Esophagus mucosa (tissue), 1 donor: ENCODE results near the gene LRSAM1. TPM values are rescaled to one million over a fixed set of nuclear protein-coding genes. Genes with fewer than 3 reads are reported as not detected.
A peak's percentile ranks its signal among the peaks of the same experiment; 100 is the strongest.
"Not testable (repeated sequence)": the region's sequence is repeated elsewhere in the genome, so short reads cannot be mapped to it uniquely, and the experiment has no call there.

Experiments used
- ATAC-seq: fragments of 200-7000 bp; cut with Tn5 transposase; one replicate; pipeline ENCODE4 v1.9.1; 2020
- total RNA-seq: library from RNA; stranded (reverse); gene quantifications from one replicate; pipeline ENCODE4 v1.2.4, GENCODE V29; 2023
- donor health status: DM: yes; HTN: yes; CAD: no.

The LRSAM1 gene
- total RNA-seq, 1 donor from 2014 or later = 13.5 TPM

- ATAC-seq = no peak
Measured at GRCh38 chr9:127458921-127459320, 7.6 kb downstream of the LRSAM1 start.

- no peak for ATAC-seq
Measured at GRCh38 chr9:127463382-127463781, 12.1 kb downstream of the LRSAM1 start.

DNA sequence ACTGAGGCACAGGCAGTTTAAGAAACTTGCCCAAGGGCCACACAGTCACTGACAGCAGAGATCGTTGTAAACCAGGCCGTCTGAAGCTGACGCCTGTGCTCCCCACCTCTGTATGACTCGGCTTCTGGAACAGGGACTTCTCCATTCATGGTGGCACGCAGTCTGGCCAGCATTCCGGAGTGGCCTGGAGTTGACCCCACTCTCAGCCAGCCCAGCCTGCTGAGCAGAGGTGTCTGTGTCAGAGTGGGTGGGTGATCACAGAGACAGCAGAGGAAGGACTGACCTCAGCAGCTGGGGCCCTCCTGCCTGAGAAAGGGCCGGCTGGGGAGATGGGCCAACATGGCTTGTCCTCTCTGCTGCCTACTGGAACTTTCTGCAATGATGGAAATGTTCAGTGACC lies 12.6 kb downstream of the LRSAM1 start:
- ATAC-seq = no peak

- ATAC-seq = not testable (repeated sequence)
Measured at GRCh38 chr9:127466407-127466917, 15.2 kb downstream of the LRSAM1 start.

GRCh38 chr9:127467621-127468020 lies 16.3 kb downstream of the LRSAM1 start:
- no peak for ATAC-seq

GRCh38 chr9:127470662-127471061 lies 19.4 kb downstream of the LRSAM1 start:
- ATAC-seq = no peak

GRCh38 chr9:127473501-127473900 lies 22.2 kb downstream of the LRSAM1 start:
- peak; percentile 55 for ATAC-seq

DNA sequence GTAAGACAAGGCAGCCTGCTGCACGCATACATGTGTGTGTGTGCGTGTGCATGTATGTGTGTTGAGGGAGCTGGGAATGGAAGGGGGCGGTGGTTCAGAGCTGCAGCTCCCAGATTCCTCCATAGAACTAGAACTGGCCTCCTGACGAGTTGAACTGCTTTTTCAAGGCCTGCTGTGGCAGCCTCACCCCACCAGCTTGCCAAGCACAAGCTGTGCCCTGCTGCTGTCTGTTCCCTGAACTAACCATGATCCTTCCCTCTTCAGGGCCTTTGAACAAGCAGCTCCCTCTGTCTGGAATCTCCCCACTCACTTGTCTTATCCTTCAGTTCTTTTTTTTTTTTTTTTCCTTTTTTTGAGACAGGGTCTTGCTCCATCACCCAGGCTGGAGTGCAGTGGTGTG lies 22.6 kb downstream of the LRSAM1 start:
- ATAC-seq = peak; percentile 24

- ATAC-seq = no peak
Measured at GRCh38 chr9:127474592-127474991, 23.3 kb downstream of the LRSAM1 start.

GRCh38 chr9:127479507-127480081 lies 28.3 kb downstream of the LRSAM1 start:
- ATAC-seq = peak; percentile 27

- ATAC-seq = no peak
Measured at GRCh38 chr9:127482662-127483061, 31.4 kb downstream of the LRSAM1 start.

DNA sequence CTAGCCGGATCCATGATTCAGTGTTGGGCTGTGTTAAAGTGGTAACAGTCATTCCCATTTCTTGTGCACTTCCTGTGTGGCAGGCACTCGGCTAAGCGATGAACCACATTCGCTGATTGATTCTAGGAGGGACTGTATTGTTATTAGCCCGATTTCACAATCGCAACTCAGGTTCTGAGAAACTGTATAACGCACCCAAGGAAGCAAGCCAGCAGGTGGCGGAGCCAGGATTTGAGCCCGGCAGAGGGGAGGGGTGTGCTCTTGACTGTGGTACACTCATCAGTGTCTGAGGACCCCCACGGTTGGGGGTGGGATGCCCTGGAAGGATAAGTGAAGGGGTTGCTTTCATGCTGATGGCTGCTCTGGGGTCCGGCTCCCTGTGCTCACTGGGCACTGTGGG lies 34.7 kb downstream of the LRSAM1 start:
- ATAC-seq = peak; percentile 20

- ATAC-seq = no peak
Measured at GRCh38 chr9:127488946-127489345, 37.6 kb downstream of the LRSAM1 start.

DNA sequence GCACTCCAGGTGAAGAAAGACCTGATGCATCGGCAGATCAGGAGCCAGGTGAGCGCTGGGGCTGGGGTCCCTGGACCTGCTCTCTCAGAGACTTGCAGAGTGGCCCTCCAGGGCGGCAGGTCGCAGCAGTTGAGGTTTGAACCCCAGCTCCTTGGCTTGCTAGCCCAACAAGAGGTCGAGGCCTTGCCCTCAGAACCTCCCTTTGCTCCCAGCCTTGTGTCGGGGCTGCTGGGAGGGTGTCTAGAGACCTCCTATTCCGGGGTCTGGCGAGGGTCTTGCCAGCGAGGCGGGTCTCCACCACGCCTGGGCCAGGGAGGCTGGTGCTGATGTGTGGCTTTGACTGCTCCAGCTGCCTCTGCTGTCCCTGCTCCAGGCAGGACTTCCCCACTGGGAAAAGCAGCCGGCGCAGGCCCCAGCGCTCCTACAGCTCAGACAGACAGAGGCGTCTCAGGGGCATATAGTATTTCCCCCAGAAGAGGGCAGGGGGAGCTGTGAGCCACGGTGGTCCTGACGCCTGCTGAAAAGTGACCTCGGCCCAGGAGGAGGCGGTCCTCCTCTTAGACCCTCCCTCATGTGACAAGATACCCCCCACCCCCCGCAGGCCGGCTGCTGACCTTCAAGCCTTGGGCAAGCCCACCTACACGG lies 38.3 kb downstream of the LRSAM1 start:
- ATAC-seq = no peak

DNA sequence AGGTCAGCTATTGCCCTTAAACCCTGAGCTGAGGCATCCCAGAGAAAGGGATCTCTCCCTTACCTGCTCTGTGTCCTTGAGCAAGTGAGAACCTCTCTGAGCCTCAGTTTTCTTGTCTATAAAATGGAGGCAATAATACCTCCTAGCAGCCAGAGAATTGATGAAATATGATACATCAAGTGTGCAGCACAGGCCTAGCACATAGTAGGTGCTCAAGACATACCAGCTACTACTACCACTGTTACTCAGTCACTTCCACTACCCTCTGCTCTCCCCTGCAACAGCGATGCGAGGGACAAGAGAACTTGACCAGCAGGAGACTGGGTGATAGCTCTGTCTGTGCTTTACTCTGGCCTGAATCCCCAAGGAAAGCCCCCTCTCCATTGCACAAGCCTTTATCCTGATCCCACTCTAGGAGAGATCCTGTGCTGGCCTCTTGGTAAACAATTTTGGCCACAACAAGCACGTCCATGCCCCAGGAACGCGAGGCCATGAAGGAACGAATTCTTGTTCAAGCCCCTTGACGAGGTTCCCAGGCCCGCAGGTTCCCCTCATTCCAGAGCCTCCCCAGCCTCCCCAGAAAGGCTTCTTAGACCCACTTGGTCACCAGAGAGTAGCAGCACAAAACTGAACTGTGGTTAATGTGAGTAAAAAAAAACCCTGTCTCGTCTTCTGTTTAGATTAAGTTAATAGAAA lies 39.4 kb downstream of the LRSAM1 start:
- ATAC-seq = no peak

DNA sequence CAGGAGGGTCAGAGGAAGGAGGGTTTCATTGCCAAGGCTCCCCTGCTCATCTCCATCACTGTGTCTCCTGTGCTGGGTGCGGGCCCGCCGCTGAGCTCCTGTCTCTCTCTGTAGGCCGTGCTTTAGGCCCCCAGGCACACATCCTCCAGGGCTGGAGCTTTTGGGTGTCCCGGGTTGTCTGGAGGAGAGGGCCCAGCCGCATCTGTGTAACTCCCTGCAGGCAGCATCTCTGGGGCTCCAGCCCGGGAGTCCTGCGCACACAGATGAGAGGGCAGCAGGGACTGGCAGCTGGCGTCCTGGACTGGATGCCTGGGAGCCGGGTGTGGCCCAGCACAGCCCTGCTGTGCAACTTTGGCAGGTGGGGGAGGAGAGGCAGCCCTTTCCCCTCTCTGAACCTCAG lies 40.2 kb downstream of the LRSAM1 start:
- no peak for ATAC-seq

- no peak for ATAC-seq
Measured at GRCh38 chr9:127492616-127493015, 41.3 kb downstream of the LRSAM1 start.

GRCh38 chr9:127493592-127494303 lies 42.4 kb downstream of the LRSAM1 start:
- no peak for ATAC-seq

DNA sequence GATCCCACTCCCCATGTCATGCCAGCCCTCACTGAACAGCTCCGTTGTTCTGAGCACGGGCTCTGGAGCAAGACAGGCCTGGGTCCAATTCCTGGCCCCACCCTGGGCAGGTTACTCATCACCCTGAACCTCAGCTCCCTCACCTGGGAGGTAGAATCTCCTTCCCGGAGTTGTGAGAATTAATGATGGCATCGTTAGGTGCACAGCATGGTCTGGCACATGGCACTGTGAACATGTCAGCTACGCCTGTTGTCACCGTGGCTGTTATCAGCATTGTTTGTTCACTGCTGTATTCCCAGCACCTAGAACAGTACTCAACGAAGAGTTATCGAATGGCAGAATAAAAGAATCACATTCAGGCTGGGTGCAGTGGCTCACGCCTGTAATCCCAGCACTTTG lies 43.0 kb downstream of the LRSAM1 start:
- ATAC-seq = peak; percentile 39

GRCh38 chr9:127495884-127496555 lies 44.7 kb downstream of the LRSAM1 start:
- peak; percentile 1 for ATAC-seq

GRCh38 chr9:127496974-127497373 lies 45.7 kb downstream of the LRSAM1 start:
- no peak for ATAC-seq

GRCh38 chr9:127497656-127498290 lies 46.5 kb downstream of the LRSAM1 start:
- no peak for ATAC-seq
